SKM-1 treated with dmso at 0.1 percent for 144 hours (cell line): ENCODE data around the gene ZMYM2.

Experiments
- DNase-seq: peaks from one replicate; lab custom pipeline; 2025; ENCODE audit not compliant: unreplicated experiment; lab: John Stamatoyannopoulos, UW

ZMYM2 gene

GRCh38 chr13:20131057-20131832, 172.7 kb downstream of the ZMYM2 start:
- no peak for DNase-seq

DNA sequence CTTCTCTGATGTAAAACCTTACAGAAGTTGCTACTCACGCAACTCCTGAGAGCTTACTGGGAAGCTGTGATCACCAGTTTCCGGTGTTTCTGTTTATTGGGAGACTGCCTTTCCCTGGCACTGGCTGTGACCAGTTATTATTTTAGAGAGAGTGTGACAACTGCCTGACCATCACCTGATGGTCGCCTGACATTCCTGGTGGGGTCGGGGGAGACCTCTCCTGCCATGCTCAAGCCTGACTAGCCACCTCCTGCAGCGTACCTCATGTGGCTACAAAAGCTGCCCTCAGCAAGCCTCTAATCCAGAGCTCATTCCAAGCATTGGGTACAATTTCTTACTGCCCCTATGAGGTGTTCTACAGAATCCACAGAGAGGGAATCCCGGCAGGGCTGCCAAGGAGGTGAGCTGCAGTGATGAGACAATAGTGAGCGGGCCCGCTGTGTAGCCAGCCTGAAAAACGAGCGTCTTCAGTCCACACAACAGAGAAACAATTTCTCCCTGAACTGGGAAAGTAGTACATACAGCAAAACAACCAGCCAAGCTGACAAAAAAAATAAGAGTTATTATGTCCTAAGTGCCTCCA, 173.6 kb downstream of the ZMYM2 start:
- DNase-seq = no peak

DNA sequence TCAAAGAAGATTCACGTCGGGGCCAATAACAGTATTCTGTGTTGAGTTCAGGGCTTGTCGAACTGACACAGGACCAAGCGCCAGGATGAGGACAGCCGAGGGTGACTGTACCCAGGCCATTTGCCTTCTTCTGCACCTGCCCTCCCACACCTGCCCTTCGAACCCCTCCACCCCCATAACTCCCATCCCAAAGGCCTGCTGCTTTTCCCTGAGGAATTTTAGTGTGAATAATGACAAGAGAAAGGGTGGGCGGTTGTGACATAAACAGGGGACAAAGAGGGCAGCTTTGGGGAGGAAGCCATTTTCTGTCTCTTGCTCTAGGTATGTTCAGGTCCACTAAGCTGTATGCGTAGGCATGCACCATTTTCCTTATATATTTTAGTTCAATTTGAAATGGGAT, 176.2 kb downstream of the ZMYM2 start:
- no peak for DNase-seq

GRCh38 chr13:20136781-20137703, 178.5 kb downstream of the ZMYM2 start:
- DNase-seq = no peak

DNA sequence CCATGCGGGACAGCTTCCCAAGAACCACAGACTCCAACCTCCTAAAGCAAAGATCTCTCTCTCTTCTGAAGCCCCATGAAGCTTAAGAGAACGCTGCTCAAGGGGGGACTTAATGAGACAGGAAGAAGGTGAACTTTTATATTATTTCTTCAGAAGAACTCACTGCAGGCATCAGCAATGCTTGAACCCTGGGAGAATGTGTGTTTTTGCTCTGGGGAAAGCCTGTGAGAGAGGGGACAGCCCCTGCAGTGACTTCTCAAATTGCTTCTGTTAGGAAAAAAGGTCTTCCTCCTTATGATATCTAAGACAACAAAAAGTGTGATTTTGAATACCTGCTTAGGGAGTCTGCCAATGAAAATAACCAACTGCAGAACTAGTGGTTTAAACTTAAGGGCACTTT, 179.3 kb downstream of the ZMYM2 start:
- no peak for DNase-seq

- DNase-seq = no peak
Measured at GRCh38 chr13:20140487-20140886, 182.0 kb downstream of the ZMYM2 start.
